HG03520 (cell line): Measurements from ENCODE around the gene GPC6.
"Not testable (repeated sequence)": the region's sequence is repeated elsewhere in the genome, so short reads cannot be mapped to it uniquely, and the experiment has no call there.

Source experiments
- ATAC-seq: cut with Tn5 transposase; IDR thresholded peaks from one replicate; pipeline ENCODE4 v1.9.1; 2021; ENCODE audit warnings: mild to moderate bottlenecking, moderate library complexity; ENCODE audit not compliant: unreplicated experiment

Gene GPC6

GRCh38 chr13:93226623-93227279 is at the start of gene GPC6:
Gene GPC6, plus strand, starts transcription at chr13:93226807.
- ATAC-seq = no peak

- ATAC-seq = no peak
Observed at GRCh38 chr13:93180356-93180969, 46.1 kb upstream of the GPC6 start.

- ATAC-seq = no peak
Observed at GRCh38 chr13:93182406-93182805, 44.2 kb upstream of the GPC6 start.

GRCh38 chr13:93183302-93183701 is 43.3 kb upstream of the GPC6 start:
- ATAC-seq = no peak

- ATAC-seq = no peak
Observed at GRCh38 chr13:93190006-93190405, 36.6 kb upstream of the GPC6 start.

GRCh38 chr13:93193682-93194081 is 32.9 kb upstream of the GPC6 start:
- ATAC-seq = no peak

- no peak for ATAC-seq
Observed at GRCh38 chr13:93199856-93200255, 26.8 kb upstream of the GPC6 start.

- no peak for ATAC-seq
Observed at GRCh38 chr13:93200626-93201025, 26.0 kb upstream of the GPC6 start.

- ATAC-seq = no peak
Observed at GRCh38 chr13:93201992-93202558, 24.5 kb upstream of the GPC6 start.

- ATAC-seq = not testable (repeated sequence)
Observed at GRCh38 chr13:93206778-93207392, 19.7 kb upstream of the GPC6 start.

- no peak for ATAC-seq
Observed at GRCh38 chr13:93216122-93216521, 10.5 kb upstream of the GPC6 start.

- ATAC-seq = no peak
Observed at GRCh38 chr13:93217721-93218261, 8.8 kb upstream of the GPC6 start.

- ATAC-seq = no peak
Observed at GRCh38 chr13:93218583-93218982, 8.0 kb upstream of the GPC6 start.

GRCh38 chr13:93220073-93220472 is 6.5 kb upstream of the GPC6 start:
- ATAC-seq = no peak

- no peak for ATAC-seq
Observed at GRCh38 chr13:93222976-93223375, 3.6 kb upstream of the GPC6 start.

- no peak for ATAC-seq
Observed at GRCh38 chr13:93224535-93224934, 2.1 kb upstream of the GPC6 start.

- no peak for ATAC-seq
Observed at GRCh38 chr13:93225610-93226009, 997 bp upstream of the GPC6 start.

GRCh38 chr13:93226065-93226622 is 463 bp upstream of the GPC6 start:
- ATAC-seq = no peak

GRCh38 chr13:93227280-93227877 is 772 bp downstream of the GPC6 start:
- no peak for ATAC-seq

- no peak for ATAC-seq
Observed at GRCh38 chr13:93227878-93228642, 1.5 kb downstream of the GPC6 start.

- ATAC-seq = no peak
Observed at GRCh38 chr13:93228643-93228937, 2.0 kb downstream of the GPC6 start.
